Stimulated activated CD8-positive, alpha-beta memory T cell treated with anti-CD3 and anti-CD28 coated beads, Interleukin-4, amount 100 ng/mL, for 4 hours (primary cell): ENCODE results near the gene APLP1.
A peak's percentile ranks its signal among the peaks of the same experiment; 100 is the strongest.
"Not testable (repeated sequence)": the region's sequence is repeated elsewhere in the genome, so short reads cannot be mapped to it uniquely, and the experiment has no call there.

Source experiments
- DNase-seq, 2 donors: peaks; one replicate each; pipeline ENCODE4 v3.0.0-alpha.2; 2020; ENCODE audit warnings: low read depth in 2 of 2, low spot score in 1 of 2

APLP1 gene

GRCh38 chr19:35903550-35904179 lies 35.3 kb downstream of the APLP1 start:
- DNase-seq, result peak; percentile 80 to 89

GRCh38 chr19:35904311-35905068 lies 36.1 kb downstream of the APLP1 start:
- no peak for DNase-seq

- DNase-seq, result no peak
Measured at GRCh38 chr19:35905178-35905727, 36.9 kb downstream of the APLP1 start.

GRCh38 chr19:35907377-35907745 lies 39.0 kb downstream of the APLP1 start:
- DNase-seq, result no peak

- DNase-seq, result no peak
Measured at GRCh38 chr19:35908010-35908441, 39.7 kb downstream of the APLP1 start, which contains the start of gene TYROBP. Gene TYROBP (minus strand): TSS chr19:35908295. CDS start chr19:35908228, 67 bp downstream.

DNA sequence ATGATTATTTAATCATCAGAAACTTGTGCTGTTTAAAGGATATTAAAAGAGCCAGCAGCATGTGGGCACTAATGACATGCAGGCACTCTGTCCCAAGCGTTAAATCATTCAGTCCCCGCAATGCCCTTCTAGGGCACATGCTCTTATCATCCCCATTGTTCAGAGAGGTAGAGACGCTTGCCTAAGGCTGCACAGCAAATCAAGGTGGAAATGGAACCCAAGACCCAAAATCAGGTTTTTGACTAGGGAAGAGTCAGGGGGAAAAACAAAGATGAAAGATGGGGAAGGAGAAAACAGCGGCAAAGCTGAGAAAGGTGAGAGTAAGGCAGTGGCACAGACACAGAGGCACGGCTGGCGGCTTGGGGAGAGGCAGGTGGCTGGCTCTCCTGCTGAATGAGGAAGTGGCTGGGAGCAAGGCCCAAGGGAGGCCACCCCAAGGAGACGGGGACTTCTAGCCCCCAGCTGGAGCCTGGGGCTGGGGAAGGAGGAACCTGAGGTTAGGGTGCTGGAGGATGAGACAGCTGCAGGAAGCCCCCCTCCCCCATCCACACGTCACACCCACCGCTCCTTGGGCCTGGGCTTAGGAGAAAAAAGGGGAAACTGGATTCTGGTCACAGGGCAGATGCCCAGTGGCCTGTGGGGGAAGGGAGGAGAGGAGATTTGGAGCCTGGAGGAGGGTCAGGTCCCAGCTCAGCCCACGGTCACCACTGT lies 40.8 kb downstream of the APLP1 start:
- no peak for DNase-seq

- DNase-seq, result no peak
Measured at GRCh38 chr19:35909684-35910035, 41.3 kb downstream of the APLP1 start.

DNA sequence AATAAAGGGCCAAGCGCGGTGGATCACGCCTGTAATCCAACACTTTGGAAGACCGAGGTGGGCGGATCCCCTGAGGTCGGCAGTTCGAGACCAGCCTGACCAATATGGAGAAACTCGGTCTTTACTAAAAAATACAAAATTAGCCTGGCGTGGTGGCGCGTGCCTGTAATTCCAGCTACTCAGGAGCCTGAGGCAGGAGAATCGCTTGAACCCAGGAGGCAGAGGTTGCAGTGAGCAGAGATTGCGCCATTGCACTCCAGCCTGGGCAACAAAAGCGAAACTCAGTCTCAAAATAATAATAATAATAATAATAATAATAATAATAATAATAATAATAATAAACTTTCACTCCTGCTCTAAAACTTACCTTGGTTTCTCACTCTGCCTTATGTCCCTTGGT lies 42.0 kb downstream of the APLP1 start:
- DNase-seq, result not testable (repeated sequence)

GRCh38 chr19:35911173-35911572 lies 42.8 kb downstream of the APLP1 start:
- no peak for DNase-seq

DNA sequence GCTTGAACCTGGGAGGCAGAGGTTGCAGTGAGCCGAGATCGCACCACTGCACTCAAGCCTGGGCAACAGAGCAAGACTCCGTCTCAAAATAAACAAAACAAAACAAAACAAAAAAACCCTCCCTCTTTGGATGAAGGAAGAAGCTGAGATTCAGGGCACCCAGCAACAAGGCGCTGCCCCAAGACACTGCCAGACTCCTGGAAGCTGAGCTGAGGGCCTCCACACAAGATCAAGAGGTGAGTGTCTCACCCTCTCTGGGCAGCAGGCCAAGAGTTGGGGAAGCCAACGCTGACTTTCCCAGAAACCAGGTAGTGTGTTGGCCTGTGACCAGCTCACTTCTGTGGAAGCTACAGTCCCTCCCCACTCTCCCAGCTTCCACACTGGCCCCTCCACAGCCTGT lies 43.4 kb downstream of the APLP1 start:
- no peak for DNase-seq

DNA sequence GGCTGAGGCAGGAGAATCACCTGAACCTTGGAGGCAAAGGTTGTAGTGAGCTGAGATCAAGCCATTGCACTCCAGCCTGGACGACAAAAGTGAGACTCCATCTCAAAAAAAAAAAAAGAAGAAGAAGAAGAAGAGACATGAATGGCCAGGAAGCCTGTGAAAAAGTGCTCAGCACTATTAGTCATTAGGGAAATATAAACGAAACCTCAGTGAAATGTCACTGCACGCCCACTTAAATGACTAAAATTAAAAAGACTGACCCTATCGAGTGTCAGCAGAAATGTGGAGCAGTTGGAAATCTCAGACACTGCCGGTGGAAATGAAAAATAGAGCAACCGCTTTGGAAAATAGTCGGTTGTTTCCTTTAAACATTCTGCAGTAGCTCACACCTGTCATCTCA lies 45.2 kb downstream of the APLP1 start:
- DNase-seq, result no peak

GRCh38 chr19:35915443-35915842 lies 47.1 kb downstream of the APLP1 start:
- no peak for DNase-seq

DNA sequence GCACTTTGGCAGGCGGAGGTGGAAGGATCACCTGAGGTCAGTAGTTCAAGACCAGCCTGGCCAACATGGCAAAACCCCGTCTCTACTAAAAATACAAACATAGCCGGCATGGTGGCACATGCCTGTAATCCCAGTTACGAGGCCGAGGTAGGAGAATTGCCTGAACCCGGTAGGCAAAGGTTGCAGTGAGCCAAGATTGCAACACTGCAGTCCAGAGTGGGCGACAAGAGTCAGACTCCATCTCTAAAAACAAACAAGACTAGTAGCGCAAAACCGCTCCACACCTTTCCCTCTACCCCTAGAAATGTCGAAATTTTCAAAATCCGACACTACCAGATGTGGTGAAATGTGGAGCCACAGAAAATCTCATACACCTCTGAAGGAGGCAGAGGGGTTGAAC lies 50.9 kb downstream of the APLP1 start:
- DNase-seq, result no peak

- DNase-seq, result no peak
Measured at GRCh38 chr19:35921012-35921411, 52.6 kb downstream of the APLP1 start.

DNA sequence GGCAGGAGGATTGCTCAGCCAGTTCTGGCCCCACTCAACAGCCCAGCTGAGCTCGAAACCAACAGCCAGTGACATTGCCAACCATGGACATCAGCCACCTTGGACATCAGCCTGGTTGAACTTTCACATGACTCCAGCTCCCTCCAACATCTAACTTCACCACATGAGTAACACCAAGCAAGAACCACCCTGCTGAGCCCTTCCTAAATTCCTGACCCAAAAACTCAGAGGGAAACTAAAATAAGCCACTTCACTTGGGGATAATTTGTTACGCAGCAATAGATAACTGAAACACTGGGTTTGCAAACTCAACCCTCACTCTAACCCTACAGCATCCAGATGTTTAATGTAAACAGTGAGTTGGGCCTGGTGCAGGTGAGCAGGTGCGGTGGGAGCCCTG lies 57.1 kb downstream of the APLP1 start:
- DNase-seq, result no peak

- no peak for DNase-seq
Measured at GRCh38 chr19:35928507-35928906, 60.1 kb downstream of the APLP1 start.
